ENCODE data around the gene SLC1A1.
"Not testable (repeated sequence)": the region's sequence is repeated elsewhere in the genome, so short reads cannot be mapped to it uniquely, and the experiment has no call there.

SLC1A1 gene

DNA sequence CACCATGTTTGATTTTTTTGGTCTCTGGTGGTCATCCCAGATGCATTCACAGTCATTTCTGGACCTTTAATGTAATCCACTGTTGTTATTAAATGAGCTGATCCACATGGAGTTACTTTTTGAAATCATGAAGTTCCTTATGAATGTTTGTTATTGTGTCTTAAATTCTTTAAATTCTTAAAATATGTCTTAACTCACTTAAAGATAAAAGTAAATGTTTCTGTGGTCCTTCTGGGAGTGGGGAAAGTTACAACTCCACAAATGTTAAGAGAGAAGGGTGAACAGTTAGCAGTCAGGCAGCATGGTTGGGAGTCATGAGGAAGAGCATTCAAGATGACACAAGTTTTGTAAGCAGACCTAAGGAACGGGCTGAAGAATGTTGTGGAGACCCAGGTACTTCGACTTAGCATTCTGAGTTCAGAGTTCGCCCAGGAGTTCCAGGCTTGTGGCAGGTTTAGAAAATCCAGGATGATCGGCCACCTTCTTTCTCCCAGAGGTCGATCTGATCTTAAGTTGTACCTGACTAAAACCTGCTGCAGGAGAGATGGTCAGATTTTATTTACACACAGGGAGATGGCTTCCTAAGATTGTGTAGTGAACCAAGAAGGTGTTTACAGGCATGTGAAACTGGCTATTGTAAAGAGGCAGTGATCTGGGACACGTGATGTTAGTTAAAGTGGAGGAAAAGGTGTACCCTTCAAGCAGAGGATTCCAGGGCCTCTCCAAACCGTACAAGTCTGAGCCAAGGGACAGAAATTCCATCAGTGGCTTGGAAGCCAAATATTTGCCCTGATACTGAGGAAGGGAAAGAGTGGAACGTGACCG, 17.2 kb downstream of the SLC1A1 start:
- DNase-seq = no peak

GRCh38 chr9:4508246-4508906, 18.1 kb downstream of the SLC1A1 start:
- no peak for DNase-seq

DNA sequence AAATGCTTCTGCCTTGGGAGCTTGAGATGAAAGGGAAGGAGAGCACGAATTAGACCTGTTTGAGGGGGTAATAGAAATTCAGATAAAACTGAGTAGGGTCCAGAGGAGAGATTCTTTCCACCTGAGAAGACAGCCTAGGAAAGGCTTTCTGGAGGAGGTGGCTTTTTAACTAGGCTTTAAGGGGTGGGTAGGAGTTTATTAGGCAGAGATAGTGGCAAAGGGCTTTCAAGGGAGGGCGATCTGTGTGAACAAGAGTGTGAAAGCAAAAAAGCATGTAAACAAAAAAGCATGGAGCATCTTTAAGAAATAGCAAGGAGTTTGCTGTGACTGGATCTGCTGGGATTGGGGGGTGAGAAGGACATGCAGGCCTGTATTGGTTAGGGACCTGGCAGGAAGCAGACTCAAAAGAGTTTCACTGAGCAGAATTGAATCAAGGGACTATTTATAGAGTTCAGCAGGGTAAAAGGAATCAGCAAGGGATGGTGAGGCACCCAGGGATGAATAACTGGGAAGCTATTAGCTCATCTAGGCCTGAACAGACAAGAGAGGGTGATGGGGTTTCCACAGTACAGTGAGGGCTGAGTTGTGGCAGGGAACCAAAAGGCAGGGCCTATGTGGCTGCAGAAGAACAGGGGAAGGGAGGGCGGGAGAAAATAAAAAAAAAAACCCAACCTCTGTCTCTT, 18.8 kb downstream of the SLC1A1 start:
- DNase-seq = no peak

DNA sequence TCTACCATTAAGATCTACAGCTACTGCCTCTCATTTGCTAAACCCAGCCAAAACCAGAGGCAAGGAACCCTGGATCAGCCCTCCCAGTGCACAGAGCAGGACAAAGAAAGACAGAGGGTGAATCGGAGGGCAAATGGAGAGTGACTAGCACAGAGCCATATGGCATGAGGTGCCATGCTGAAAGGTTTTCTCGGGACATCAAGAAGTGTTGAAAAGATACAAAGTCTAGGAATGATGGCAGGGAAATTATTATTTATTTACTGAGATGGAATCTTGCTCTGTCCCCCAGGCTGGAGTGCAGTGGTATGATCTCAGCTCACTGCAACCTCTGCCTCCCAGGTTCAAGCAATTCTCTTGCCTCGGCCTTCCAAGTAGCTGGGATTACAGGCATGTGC, 19.3 kb downstream of the SLC1A1 start:
- no peak for DNase-seq

- no peak for DNase-seq
Measured at GRCh38 chr9:4510546-4511322, 20.5 kb downstream of the SLC1A1 start.

DNA sequence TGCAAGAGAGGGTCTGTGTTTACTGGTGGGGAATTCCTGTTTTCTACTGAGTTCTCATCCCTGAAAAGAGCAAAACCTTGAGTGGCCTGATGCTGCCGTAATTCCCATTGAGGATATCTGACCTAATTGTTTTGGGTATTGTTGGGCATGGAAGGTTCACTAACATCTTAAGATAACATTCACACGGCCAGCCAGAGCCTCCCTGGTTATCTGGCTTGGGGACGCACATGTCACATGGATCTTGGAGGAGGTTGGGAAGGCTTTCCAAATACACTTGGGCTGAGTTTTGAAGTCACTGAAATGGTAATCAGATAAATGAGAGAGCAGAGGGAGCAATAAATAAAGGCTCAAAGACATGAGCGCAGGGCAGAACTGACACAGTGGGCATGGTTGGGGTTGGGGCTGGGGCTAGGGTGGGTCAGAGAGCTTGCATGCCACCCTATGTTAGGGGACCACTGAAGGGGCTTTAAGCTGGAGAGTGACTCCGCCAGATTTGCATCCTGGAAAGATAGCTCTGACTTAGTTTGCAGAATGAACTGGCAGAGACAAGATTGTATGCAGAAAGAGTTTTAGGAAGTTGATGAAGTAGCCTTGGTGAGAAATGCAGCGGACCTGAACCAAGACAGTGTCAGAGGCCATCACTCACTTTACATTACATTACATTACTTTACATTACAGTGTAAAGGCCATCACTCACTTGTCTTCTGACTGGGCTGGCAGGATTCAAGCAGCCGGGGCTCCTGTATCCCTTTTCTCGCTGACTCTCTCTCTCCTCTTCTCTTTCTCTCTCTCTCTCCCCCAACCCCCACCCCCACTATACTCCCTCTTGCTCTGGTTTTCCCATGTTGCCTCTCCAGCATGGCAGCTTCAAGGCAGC, 24.2 kb downstream of the SLC1A1 start:
- DNase-seq = no peak

DNA sequence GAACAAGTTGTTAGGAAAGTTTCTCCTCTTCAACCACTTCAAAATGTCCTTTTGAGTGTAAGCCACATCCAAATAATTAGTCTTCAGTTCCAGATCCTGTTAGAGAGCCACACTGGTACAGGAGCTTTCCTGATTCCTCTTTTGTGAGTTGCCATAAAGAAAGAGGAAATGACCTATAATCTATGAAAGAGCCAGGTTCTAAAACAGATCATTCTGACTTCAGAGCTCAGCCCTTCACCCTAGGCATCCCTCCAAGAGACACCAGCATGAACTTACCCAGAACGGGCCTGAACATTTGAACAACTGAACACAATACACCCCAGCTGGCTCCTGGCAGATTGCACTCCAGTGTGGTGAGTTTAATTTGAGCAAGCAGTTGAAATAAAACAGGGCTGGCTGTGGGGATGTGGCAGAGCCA, 25.7 kb downstream of the SLC1A1 start:
- no peak for DNase-seq

- no peak for DNase-seq
Measured at GRCh38 chr9:4517274-4517673, 27.0 kb downstream of the SLC1A1 start.

DNA sequence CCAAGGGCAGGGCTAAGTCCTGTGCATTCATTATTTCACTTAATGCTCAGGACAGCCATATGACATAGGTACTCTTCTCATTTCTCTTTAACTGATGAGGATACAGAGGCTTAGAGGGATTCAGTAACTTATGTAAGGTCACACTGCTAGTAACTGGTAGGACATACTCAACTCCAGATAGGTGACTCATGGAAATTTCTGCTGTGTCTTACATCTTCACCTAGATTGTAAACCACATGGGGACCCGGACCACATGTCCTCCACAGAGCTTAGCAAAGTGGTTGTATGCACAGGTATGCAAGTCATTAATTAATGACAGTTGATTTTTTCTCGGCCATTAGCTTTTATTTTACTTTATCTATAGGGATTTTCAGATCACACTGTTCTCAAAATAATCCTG, 29.3 kb downstream of the SLC1A1 start:
- no peak for DNase-seq

DNA sequence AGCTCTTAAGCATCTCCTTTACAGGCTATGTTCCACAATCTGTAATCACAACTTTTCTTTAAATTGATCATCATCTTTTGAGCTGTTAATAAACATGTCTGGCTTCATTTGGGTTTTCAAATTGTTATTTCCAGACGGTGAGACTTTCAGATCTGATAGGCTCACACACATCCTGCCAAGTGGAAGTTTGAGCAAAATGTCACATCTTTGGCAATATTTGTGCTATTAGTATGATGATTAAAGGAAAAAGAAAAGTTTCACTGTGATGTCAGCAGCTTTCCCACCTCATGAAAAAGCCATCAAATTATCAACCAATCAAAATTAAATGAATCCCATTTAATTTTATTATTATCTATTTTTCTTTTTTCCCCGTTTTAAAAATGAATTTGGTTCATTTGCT, 29.8 kb downstream of the SLC1A1 start:
- DNase-seq = no peak

DNA sequence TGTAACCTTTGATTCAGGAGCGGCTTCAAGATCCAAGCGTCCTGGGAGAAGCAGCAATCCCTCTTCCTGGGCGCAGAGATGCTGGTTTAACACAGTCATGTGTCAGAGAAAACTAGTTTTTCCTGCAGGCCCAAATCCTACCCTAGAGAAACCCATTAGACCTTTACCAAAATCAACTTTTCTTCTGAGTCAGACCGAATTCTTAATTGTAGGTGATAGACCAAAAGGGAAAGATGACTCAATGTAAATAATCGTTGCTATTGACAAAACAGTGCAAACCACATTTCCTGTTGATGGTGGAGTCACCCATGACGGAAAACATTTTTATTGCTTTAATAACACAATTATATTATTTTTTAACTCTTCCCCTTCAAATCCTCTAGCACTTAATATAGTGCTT, 40.1 kb downstream of the SLC1A1 start:
- no peak for DNase-seq

DNA sequence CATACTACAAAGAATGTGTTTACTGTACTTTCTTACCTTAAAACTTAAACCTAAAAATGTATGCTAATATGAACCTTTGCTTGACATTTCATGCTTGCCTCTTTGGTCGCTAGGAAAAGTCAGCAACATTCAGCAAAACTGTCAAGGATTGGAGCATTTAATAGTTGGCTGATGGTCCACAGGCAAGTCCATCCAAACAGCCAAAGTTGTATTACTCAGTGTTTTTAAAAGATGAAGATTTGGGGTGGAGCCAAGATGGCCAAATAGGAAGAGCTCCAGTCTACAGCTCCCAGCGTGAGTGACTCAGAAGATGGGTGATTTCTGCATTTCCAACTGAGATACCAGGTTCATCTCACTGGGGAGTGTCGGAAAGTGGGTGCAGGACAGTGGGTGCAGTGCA, 40.6 kb downstream of the SLC1A1 start:
- not testable (repeated sequence) for DNase-seq

- not testable (repeated sequence) for DNase-seq
Measured at GRCh38 chr9:4531355-4531754, 41.1 kb downstream of the SLC1A1 start.

DNA sequence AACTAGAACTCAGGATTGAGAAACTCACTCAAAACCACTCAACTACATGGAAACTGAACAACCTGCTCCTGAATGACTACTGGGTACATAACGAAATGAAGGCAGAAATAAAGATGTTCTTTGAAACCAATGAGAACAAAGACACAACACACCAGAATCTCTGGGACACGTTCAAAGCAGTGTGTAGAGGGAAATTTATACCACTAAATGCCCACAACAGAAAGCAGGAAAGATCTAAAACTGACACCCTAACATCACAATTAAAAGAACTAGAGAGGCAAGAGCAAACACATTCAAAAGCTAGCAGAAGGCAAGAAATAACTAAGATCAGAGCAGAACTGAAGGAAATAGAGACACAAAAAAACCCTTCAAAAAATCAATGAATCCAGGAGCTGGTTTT, 43.6 kb downstream of the SLC1A1 start:
- DNase-seq = not testable (repeated sequence)

GRCh38 chr9:4536196-4536595, 45.9 kb downstream of the SLC1A1 start:
- not testable (repeated sequence) for DNase-seq

GRCh38 chr9:4537581-4537980, 47.3 kb downstream of the SLC1A1 start:
- DNase-seq = no peak

DNA sequence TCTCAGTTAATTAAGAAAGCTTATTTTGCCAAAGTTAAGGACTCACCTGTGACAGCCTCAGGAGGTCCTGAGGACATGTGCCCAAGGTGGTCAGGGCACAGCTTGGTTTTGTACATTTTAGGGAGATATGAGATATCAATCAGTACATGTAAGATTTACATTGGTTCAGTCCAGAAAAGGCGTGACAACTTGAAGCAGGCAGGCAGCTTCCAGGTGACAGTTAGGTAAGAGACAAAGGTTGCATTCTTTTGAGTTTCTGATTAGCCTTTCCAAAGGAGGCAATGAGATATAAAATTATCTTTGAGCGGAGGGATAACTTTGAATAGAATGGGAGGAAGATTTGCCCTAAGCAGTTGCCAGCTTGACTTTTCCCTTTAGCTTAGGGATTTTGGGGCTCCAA, 47.8 kb downstream of the SLC1A1 start:
- no peak for DNase-seq

DNA sequence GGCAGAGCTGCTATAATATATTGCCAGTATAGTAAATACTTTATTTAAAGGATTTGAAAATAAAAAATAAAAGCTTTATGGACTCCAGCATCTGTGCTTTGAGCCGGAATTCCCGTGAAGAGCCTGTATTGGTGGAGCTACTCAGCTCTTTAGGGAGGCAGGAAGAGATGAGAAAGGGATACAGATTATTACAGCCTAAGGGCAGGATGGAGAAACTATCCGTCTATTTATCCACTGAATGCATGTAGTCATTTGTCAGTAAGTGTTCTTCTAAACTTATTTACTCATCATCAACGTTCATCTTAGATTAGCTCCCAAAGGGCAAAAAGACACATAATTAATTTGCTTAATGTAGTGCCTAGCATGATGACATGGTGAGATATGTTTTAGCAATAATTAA, 48.4 kb downstream of the SLC1A1 start:
- DNase-seq = no peak

GRCh38 chr9:4540425-4540824, 50.2 kb downstream of the SLC1A1 start:
- no peak for DNase-seq

DNA sequence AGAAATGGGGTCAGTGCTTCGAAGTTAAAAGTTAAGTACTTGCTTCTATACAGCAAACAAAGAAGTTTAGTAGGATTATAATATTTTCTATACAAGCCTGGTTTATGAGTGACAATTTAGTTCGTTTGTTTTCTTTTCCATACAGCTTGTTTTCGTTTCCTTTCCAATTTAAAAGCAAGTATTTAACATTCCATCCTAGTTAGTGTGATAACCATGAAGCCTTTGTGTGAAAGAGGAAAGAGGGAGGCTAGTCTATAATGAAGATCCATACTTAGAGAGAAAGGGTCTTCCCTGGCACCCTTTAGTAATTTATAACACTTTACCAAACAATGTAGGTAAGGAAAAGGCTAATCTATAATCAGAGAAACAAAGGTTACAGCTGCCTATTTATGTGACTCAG, 51.0 kb downstream of the SLC1A1 start:
- DNase-seq = no peak

DNA sequence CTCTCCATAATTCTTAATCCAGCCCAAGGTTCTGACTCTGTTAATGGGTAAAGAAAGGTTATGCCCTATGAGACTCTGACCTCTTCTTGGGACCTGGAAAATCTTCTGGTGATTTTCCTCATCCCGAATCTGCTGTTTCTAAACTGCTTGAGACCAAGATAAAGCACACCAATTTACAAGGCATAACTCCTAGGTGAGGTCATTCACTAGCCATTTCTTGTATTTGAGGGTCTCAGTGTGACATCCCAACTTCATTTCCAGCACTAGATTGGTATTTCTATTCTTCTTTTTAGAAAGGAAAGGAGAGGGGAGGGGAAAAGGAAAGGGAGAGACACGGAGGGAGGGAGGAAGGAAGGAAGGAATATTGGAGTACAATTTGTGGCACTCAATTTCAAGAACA, 51.6 kb downstream of the SLC1A1 start:
- no peak for DNase-seq

- DNase-seq = not testable (repeated sequence)
Measured at GRCh38 chr9:4544714-4545113, 54.4 kb downstream of the SLC1A1 start.

All from activated CD4-positive, alpha-beta T cell treated with anti-CD3 and anti-CD28 coated beads for 4 hours (primary cell).